Kidney epithelial cell (primary cell): ENCODE results near the gene TSPAN32. TPM values are rescaled to one million over a fixed set of nuclear protein-coding genes. Genes with fewer than 3 reads are reported as not detected.

Experiments used
- DNase-seq: peaks from one replicate; pipeline ENCODE4 v3.0.0-alpha.2; 2010; ENCODE audit warnings: low read depth
- H3K27me3 ChIP-seq: 2 replicates; pipeline ENCODE4 v1.6.0; 2011; ENCODE audit warnings: low read length; ENCODE audit not compliant: control insufficient read depth, insufficient read depth
- H3K36me3 ChIP-seq: 2 replicates; pipeline ENCODE4 v1.5.1; 2011; ENCODE audit warnings: low read length; ENCODE audit not compliant: control insufficient read depth, insufficient read depth
- H3K4me3 ChIP-seq: 2 replicates; pipeline ENCODE4 v1.5.1; 2011; ENCODE audit warnings: low read depth, mild to moderate bottlenecking, control low read depth, low read length
- total RNA-seq: library from RNA; depleted of rRNA; stranded (reverse); fragments of >200 nt; gene quantifications from 2 replicates; pipeline ENCODE4 v1.2.3, GENCODE V29; 2015
- TF ChIP-seq, protein P1 (sequence below): IDR thresholded peaks from 2 replicates; pipeline ENCODE4 v1.5.1; 2011; ENCODE audit warnings: mild to moderate bottlenecking, moderate library complexity, low read length, control low read depth, inconsistent platforms; ENCODE audit not compliant: insufficient read depth, poor library complexity, severe bottlenecking

TSPAN32 gene
- total RNA-seq, 1 donor from 2014 or later = 0.46 TPM

DNA sequence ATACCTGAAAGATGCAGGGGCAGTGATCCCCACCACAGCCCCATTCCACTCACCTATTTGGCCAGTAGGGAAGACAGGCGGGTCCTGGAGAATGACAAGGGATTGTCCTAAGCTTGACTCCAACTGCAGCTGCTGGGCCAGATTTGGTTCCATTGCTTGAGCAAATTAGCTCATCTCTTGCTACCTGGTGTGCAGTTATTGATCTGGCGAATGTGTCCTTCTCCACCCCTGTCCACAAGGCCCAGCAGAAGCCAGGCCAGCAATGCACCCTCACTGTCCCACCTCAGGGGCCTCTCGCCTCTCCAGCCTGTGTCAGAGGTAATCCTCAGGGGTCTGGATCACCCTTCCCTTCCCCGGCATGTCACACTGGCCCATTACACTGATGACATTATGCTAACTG lies 23.3 kb downstream of the TSPAN32 start:
- no peak for DNase-seq
- no peak overlapping the region for H3K4me3 ChIP-seq
- TF ChIP-seq, protein P1, sequence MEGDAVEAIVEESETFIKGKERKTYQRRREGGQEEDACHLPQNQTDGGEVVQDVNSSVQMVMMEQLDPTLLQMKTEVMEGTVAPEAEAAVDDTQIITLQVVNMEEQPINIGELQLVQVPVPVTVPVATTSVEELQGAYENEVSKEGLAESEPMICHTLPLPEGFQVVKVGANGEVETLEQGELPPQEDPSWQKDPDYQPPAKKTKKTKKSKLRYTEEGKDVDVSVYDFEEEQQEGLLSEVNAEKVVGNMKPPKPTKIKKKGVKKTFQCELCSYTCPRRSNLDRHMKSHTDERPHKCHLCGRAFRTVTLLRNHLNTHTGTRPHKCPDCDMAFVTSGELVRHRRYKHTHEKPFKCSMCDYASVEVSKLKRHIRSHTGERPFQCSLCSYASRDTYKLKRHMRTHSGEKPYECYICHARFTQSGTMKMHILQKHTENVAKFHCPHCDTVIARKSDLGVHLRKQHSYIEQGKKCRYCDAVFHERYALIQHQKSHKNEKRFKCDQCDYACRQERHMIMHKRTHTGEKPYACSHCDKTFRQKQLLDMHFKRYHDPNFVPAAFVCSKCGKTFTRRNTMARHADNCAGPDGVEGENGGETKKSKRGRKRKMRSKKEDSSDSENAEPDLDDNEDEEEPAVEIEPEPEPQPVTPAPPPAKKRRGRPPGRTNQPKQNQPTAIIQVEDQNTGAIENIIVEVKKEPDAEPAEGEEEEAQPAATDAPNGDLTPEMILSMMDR = no peak
- no peaks in the 10 kb centered on the region for H3K27me3 ChIP-seq
- H3K36me3 ChIP-seq = no peaks in the 10 kb centered on the region

DNA sequence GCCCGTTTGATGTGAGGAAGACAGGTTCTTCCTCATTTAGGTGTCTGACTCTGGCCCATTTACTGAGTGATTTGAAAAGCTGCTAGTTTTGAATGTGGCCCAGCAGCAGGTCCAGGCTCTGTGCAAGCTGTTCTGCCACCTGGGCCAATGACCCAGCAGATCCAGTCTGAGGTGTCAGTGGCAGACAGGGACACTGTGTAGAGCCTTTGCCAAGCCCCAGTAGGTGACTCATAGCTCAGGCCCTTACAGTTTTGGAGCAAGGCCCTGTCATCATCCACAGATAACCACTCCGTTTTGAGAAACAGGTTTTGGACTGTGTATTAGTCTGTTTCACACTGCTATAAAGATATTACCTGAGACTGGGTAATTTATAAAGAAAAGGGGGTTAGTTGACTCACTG lies 23.9 kb downstream of the TSPAN32 start:
- TF ChIP-seq, protein P1 = no peak
- Histone ChIP-seq H3K27me3 (no peaks in the 10 kb centered on the region), H3K4me3 (no peak overlapping the region), H3K36me3 (no peaks in the 10 kb centered on the region)
- no peak for DNase-seq

DNA sequence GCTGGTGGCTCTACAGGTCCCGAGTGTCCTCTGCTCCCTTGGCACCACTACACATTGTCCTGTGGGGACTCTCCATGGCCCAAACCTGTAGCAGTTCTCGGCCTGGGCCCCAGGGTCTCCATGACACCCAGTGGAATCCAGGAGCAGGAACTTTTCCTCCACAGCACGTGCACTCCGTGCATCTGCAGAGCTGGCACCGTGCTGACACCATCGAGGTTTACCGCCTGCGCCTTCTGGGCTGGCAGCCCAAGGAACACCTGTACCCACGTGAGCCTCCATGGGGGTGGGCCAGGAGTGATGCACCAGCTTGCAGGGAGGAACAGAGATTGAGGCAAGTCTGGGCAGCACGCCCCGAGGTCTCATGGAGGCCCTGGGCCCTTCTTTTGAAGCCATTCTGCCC lies 25.2 kb downstream of the TSPAN32 start:
- Histone ChIP-seq H3K27me3 (no peaks in the 10 kb centered on the region), H3K4me3 (no peak overlapping the region), H3K36me3 (no peaks in the 10 kb centered on the region)
- DNase-seq = no peak
- TF ChIP-seq, protein P1 = no peak

DNA sequence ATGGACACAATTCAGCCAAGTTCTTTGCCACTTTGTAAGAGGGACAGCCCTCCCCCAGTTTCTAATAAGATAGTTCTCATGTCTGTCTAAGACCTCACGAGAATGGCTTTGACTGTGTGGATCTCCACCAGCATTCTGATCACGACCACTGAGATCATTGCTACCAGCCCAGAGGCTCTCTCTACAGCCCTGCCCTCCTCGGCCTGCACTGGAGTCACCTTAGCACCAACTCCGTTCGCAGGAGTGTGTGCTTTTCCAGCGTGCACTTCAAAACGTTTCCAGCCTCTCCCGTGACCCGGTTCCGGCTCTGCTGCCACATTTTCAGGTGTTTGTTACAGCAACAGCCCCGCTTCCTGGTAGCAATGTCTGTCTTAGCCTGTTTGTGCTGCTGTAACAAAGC lies 26.2 kb downstream of the TSPAN32 start:
- H3K4me3 ChIP-seq = no peak overlapping the region
- H3K27me3 ChIP-seq = no peaks in the 10 kb centered on the region
- TF ChIP-seq, protein P1 = no peak
- no peak for DNase-seq
- no peaks in the 10 kb centered on the region for H3K36me3 ChIP-seq

DNA sequence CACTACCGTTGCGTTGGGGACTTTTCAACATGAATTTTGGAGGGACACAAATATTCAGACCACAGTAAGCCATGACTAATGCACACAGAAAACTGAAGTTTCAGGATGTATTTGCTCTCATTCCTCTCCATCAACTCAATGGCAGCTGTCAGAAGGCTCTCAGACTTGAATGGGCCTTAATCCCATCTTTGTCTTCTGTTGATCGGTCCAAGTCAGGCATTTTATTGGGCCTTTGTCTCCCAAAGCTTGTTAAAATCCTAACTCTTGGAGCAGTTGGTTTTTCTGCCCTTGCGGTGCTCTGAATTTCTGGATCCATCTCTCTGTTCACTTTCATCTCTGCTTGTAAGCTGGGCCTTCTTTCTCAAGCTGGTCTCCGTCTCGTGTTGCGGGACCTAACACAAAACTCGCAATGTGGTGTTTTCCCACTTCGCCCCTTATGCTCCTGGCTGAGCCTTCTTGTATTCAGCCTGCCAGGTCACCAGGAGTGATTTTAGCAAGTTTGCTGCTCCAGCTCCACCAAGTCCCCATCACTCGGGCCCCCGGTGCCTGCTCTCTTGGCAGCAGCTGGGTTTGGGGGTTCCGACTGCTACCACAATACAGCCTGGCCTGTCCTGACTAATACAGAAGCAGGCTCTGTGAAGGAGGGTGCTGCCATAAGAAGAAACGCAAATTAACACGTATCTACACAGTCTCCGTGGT lies 27.0 kb downstream of the TSPAN32 start:
- no peaks in the 10 kb centered on the region for H3K36me3 ChIP-seq
- no peak overlapping the region for H3K4me3 ChIP-seq
- no peaks in the 10 kb centered on the region for H3K27me3 ChIP-seq
- DNase-seq = no peak
- TF ChIP-seq, protein P1 = no peak

DNA sequence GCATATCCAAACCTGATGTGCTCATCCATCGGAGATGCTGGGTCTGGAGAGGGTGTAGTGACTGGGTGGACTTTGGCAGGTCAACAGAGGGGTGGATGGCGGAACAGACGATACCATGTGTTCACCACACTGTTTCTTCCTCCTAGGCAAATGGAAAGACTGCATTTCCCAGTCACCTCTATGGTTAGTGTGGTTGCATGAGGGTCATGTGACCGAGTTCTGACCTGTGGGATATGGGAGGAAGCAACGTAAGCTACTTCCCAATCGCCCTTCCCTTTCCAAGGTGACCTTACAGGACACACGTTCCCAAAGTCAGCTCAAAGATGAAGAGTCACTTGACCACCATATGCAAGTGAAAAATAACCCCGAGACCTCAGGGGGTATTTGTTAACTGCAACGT lies 27.7 kb downstream of the TSPAN32 start:
- TF ChIP-seq, protein P1 = no peak
- H3K36me3 ChIP-seq = no peaks in the 10 kb centered on the region
- H3K4me3 ChIP-seq = no peak overlapping the region
- DNase-seq = no peak
- no peaks in the 10 kb centered on the region for H3K27me3 ChIP-seq
